Activated T-helper 17 cell treated with anti-CD3 and anti-CD28 coated beads, Interleukin-2, amount 50 U/mL, for 72 hours (primary cell): ENCODE data around the gene C12orf42. TPM values are rescaled to one million over a fixed set of nuclear protein-coding genes. Genes with fewer than 3 reads are reported as not detected.

Experiments
- ATAC-seq: fragments of 150-1000 bp; cut with Tn5 transposase; replicated peaks from 2 replicates; pipeline ENCODE4 v1.10.0; 2021; ENCODE audit warnings: mild to moderate bottlenecking, moderate library complexity
- H3K27ac Mint-ChIP-seq: one replicate; pipeline ENCODE4 v1.8.0; 2022; ENCODE audit warnings: mixed read lengths
- H3K27me3 Mint-ChIP-seq: one replicate; pipeline ENCODE4 v1.8.0; 2022; ENCODE audit warnings: mixed read lengths
- H3K36me3 Mint-ChIP-seq: one replicate; pipeline ENCODE4 v1.8.0; 2022; ENCODE audit warnings: low read depth, mild to moderate bottlenecking, mixed read lengths
- H3K4me1 Mint-ChIP-seq: one replicate; pipeline ENCODE4 v1.8.0; 2022; ENCODE audit warnings: mixed read lengths
- H3K4me3 Mint-ChIP-seq: one replicate; pipeline ENCODE4 v1.8.0; 2022; ENCODE audit warnings: mild to moderate bottlenecking, mixed read lengths
- H3K9me3 Mint-ChIP-seq: one replicate; pipeline ENCODE4 v1.8.0; 2022; ENCODE audit warnings: mixed read lengths
- total RNA-seq, 2 donors: library from RNA; stranded (reverse); gene quantifications; one replicate each; pipeline ENCODE4 v1.2.3, GENCODE V29; 2022

Gene C12orf42
- total RNA-seq, 2 donors from 2014 or later: not detected

- peaks cover 2% of the 10 kb centered on the region for H3K9me3 Mint-ChIP-seq
- no peak overlapping the region for H3K4me3 Mint-ChIP-seq
- H3K36me3 Mint-ChIP-seq: no peaks in the 10 kb centered on the region
- no peaks in the 10 kb centered on the region for H3K4me1 Mint-ChIP-seq
- no peak overlapping the region for H3K27ac Mint-ChIP-seq
- no peaks in the 10 kb centered on the region for H3K27me3 Mint-ChIP-seq
- no peak for ATAC-seq
Measured at GRCh38 chr12:103373088-103373523, 122.7 kb downstream of the C12orf42 start.

- Mint-ChIP-seq H3K9me3 (no peaks in the 10 kb centered on the region), H3K27ac (no peak overlapping the region), H3K27me3 (no peaks in the 10 kb centered on the region), H3K4me3 (no peak overlapping the region), H3K36me3 (no peaks in the 10 kb centered on the region), H3K4me1 (no peaks in the 10 kb centered on the region)
- no peak for ATAC-seq
Measured at GRCh38 chr12:103369929-103370328, 125.8 kb downstream of the C12orf42 start.

GRCh38 chr12:103368167-103368566, 127.6 kb downstream of the C12orf42 start:
- no peak overlapping the region for H3K27ac Mint-ChIP-seq
- no peak for ATAC-seq
- no peak overlapping the region for H3K4me3 Mint-ChIP-seq
- H3K36me3 Mint-ChIP-seq: no peaks in the 10 kb centered on the region
- peaks cover 5% of the 10 kb centered on the region for H3K9me3 Mint-ChIP-seq
- H3K27me3 Mint-ChIP-seq: no peaks in the 10 kb centered on the region
- H3K4me1 Mint-ChIP-seq: no peaks in the 10 kb centered on the region

DNA sequence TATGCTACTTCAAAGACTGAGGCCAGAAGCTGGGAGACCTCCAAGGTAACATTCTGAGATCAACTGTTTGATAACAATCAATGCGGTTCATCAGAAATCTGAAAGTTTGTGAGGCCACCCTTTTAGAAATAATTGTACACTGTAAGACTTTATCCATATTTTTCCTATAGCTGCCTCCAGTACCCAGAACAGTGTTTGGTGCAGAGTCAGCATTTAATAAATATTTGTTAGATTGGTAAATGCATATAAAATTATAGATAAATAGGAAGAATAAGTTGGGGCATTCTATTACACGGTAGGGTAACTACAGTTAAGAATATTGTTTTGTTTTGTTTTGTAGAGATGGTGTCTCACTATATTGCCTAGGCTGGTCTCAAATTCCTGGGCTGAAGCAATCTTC, 141.4 kb downstream of the C12orf42 start:
- no peak overlapping the region for H3K27ac Mint-ChIP-seq
- H3K9me3 Mint-ChIP-seq: peaks cover 20% of the 10 kb centered on the region
- H3K27me3 Mint-ChIP-seq: no peaks in the 10 kb centered on the region
- ATAC-seq: no peak
- no peaks in the 10 kb centered on the region for H3K4me1 Mint-ChIP-seq
- H3K4me3 Mint-ChIP-seq: no peak overlapping the region
- H3K36me3 Mint-ChIP-seq: no peaks in the 10 kb centered on the region

GRCh38 chr12:103353913-103354312, 141.9 kb downstream of the C12orf42 start:
- ATAC-seq: no peak
- Mint-ChIP-seq H3K9me3 (peaks cover 19% of the 10 kb centered on the region), H3K4me1 (no peaks in the 10 kb centered on the region), H3K4me3 (no peak overlapping the region), H3K27ac (no peak overlapping the region), H3K27me3 (no peaks in the 10 kb centered on the region), H3K36me3 (no peaks in the 10 kb centered on the region)

GRCh38 chr12:103350116-103350515, 145.7 kb downstream of the C12orf42 start:
- Mint-ChIP-seq H3K27ac (no peak overlapping the region), H3K27me3 (no peaks in the 10 kb centered on the region), H3K9me3 (peaks cover 21% of the 10 kb centered on the region), H3K4me3 (no peak overlapping the region), H3K36me3 (no peaks in the 10 kb centered on the region), H3K4me1 (no peaks in the 10 kb centered on the region)
- no peak for ATAC-seq

- no peak overlapping the region for H3K4me3 Mint-ChIP-seq
- H3K27me3 Mint-ChIP-seq: no peaks in the 10 kb centered on the region
- H3K9me3 Mint-ChIP-seq: peaks cover 18% of the 10 kb centered on the region
- H3K36me3 Mint-ChIP-seq: no peaks in the 10 kb centered on the region
- H3K27ac Mint-ChIP-seq: no peak overlapping the region
- H3K4me1 Mint-ChIP-seq: no peaks in the 10 kb centered on the region
- ATAC-seq: peak; percentile 21
Measured at GRCh38 chr12:103348935-103349334, 146.8 kb downstream of the C12orf42 start.

- no peaks in the 10 kb centered on the region for H3K27me3 Mint-ChIP-seq
- H3K4me3 Mint-ChIP-seq: no peak overlapping the region
- peaks cover 8% of the 10 kb centered on the region for H3K9me3 Mint-ChIP-seq
- no peaks in the 10 kb centered on the region for H3K36me3 Mint-ChIP-seq
- no peak overlapping the region for H3K27ac Mint-ChIP-seq
- ATAC-seq: no peak
- no peaks in the 10 kb centered on the region for H3K4me1 Mint-ChIP-seq
Measured at GRCh38 chr12:103336940-103337339, 158.8 kb downstream of the C12orf42 start.

GRCh38 chr12:103334466-103334865, 161.3 kb downstream of the C12orf42 start:
- H3K36me3 Mint-ChIP-seq: no peaks in the 10 kb centered on the region
- no peak overlapping the region for H3K27ac Mint-ChIP-seq
- H3K9me3 Mint-ChIP-seq: peaks cover 4% of the 10 kb centered on the region
- H3K4me1 Mint-ChIP-seq: no peaks in the 10 kb centered on the region
- ATAC-seq: no peak
- H3K27me3 Mint-ChIP-seq: no peaks in the 10 kb centered on the region
- H3K4me3 Mint-ChIP-seq: no peak overlapping the region

GRCh38 chr12:103333676-103334075, 162.1 kb downstream of the C12orf42 start:
- Mint-ChIP-seq H3K4me1 (no peaks in the 10 kb centered on the region), H3K9me3 (peaks cover 4% of the 10 kb centered on the region), H3K27me3 (no peaks in the 10 kb centered on the region), H3K36me3 (no peaks in the 10 kb centered on the region), H3K27ac (no peak overlapping the region), H3K4me3 (no peak overlapping the region)
- no peak for ATAC-seq

GRCh38 chr12:103331643-103332042, 164.1 kb downstream of the C12orf42 start:
- Mint-ChIP-seq H3K27me3 (no peaks in the 10 kb centered on the region), H3K4me1 (no peaks in the 10 kb centered on the region), H3K27ac (no peak overlapping the region), H3K36me3 (no peaks in the 10 kb centered on the region), H3K9me3 (peaks cover under 1% of the 10 kb centered on the region), H3K4me3 (no peak overlapping the region)
- no peak for ATAC-seq

- Mint-ChIP-seq H3K9me3 (peaks cover 4% of the 10 kb centered on the region), H3K36me3 (no peaks in the 10 kb centered on the region), H3K4me3 (no peak overlapping the region), H3K4me1 (no peaks in the 10 kb centered on the region), H3K27ac (no peak overlapping the region), H3K27me3 (no peaks in the 10 kb centered on the region)
- ATAC-seq: no peak
Measured at GRCh38 chr12:103330672-103331071, 165.1 kb downstream of the C12orf42 start.

DNA sequence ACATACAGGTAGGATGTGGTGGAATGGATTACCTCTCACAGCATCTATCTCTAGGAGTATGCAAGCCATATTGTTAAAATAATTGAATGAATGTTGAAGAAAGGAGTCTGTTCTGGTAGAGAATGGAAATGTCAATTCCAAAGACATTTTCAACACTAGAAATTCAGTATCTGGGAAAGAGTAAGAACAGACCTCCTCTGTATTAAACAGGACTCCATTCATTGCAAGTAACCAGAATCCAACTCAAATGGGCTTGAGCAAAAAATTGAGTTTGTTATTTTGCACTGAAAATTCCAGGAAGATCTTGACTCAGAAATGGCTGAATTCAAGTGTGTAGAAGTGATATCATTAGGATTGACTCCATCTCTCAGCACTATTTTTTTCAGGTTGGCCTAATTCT, 168.1 kb downstream of the C12orf42 start:
- Mint-ChIP-seq H3K36me3 (no peaks in the 10 kb centered on the region), H3K27me3 (no peaks in the 10 kb centered on the region), H3K4me1 (no peaks in the 10 kb centered on the region), H3K9me3 (peaks cover 7% of the 10 kb centered on the region), H3K27ac (no peak overlapping the region), H3K4me3 (no peak overlapping the region)
- no peak for ATAC-seq

- ATAC-seq: no peak
- Mint-ChIP-seq H3K4me1 (no peaks in the 10 kb centered on the region), H3K27me3 (no peaks in the 10 kb centered on the region), H3K4me3 (no peak overlapping the region), H3K36me3 (no peaks in the 10 kb centered on the region), H3K9me3 (peaks cover 7% of the 10 kb centered on the region), H3K27ac (no peak overlapping the region)
Measured at GRCh38 chr12:103326190-103326589, 169.6 kb downstream of the C12orf42 start.

DNA sequence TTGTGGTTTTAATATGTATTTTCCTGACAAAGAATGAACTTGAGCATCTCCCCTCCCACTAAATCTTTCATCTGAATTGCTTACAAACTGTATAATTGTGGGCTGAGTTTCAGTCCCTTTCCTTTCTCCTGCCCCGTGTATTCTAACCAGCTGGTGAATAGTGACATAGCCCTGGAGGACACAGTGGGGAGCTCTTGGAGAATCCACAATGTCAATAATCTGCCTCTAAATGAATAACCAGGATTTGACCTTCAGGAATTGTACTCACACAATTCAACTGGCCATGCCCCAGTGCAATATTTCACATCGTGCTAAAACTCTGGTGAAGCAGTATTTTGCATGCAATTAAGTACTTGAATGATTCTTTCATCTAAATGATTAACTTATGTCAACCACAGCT, 177.2 kb downstream of the C12orf42 start:
- no peak for ATAC-seq
- H3K9me3 Mint-ChIP-seq: peaks cover 8% of the 10 kb centered on the region
- H3K27me3 Mint-ChIP-seq: no peaks in the 10 kb centered on the region
- no peaks in the 10 kb centered on the region for H3K4me1 Mint-ChIP-seq
- no peak overlapping the region for H3K4me3 Mint-ChIP-seq
- H3K36me3 Mint-ChIP-seq: no peaks in the 10 kb centered on the region
- H3K27ac Mint-ChIP-seq: no peak overlapping the region

GRCh38 chr12:103317220-103317619, 178.5 kb downstream of the C12orf42 start:
- Mint-ChIP-seq H3K36me3 (no peaks in the 10 kb centered on the region), H3K4me1 (no peaks in the 10 kb centered on the region), H3K9me3 (peaks cover 8% of the 10 kb centered on the region), H3K27me3 (no peaks in the 10 kb centered on the region), H3K4me3 (no peak overlapping the region), H3K27ac (no peak overlapping the region)
- no peak for ATAC-seq
